ENCODE results near the gene GNA12. TPM values are rescaled to one million over a fixed set of nuclear protein-coding genes. Genes with fewer than 3 reads are reported as not detected.
"Not testable (repeated sequence)": the region's sequence is repeated elsewhere in the genome, so short reads cannot be mapped to it uniquely, and the experiment has no call there.

The GNA12 gene
- total and polyA plus RNA-seq, 10 of the 15 experiments (the other 5 are each of a cell fraction or from before 2014, with no cell fraction given): 1.9 to 51.8 (median 12.6) TPM

- H3K4me3 ChIP-seq; intact Hi-C loops (cut with micrococcal nuclease; ENCODE audit: unreplicated experiment); H3K36me3 ChIP-seq (ENCODE audit: control insufficient read depth in 2 of 2, insufficient read depth in 2 of 2, low read length in 1 of 2); H4K20me1 ChIP-seq (ENCODE audit: control insufficient read depth, insufficient read depth); BruUV-seq (replicated peaks); H2AFZ ChIP-seq (ENCODE audit: control insufficient read depth, low read depth, low read length); H3K79me2 ChIP-seq (ENCODE audit: control insufficient read depth, insufficient read depth, low read length); DNase-seq (ENCODE audit: low read depth, low spot score); SMC1A ChIA-PET (ENCODE audit: uncharacterized antibody, unreplicated experiment); H3K9ac ChIP-seq (ENCODE audit: control insufficient read depth, insufficient read depth, low read length); H3K27me3 ChIP-seq (replicated peaks in 1 of 2; ENCODE audit: control insufficient read depth in 2 of 2, insufficient read depth in 2 of 2, low read length in 1 of 2); H3K27ac ChIP-seq (ENCODE audit: control insufficient read depth, insufficient read depth); FAIRE-seq; H3K9me3 ChIP-seq (replicated peaks; ENCODE audit: control insufficient read depth, insufficient read depth, low read length); H3K4me2 ChIP-seq (ENCODE audit: control insufficient read depth, insufficient read depth); in situ Hi-C loops (cut with MboI); ATAC-seq; CTCF ChIA-PET: not testable (repeated sequence)
- WGBS (ENCODE audit: insufficient coverage, insufficient replicate concordance, low lambda C conversion rate, missing lambda C conversion rate): 85% methylated on average over 7 of the region's 8 CpGs
- RAD21 ChIA-PET (ENCODE audit: unreplicated experiment): interaction anchor here (2.3 kb wide), 1 partner anchor 16 kb away, joined by 5 read pairs; no protein-coding TSS in a partner anchor
- peaks cover 29% of the 10 kb centered on the region for H3K4me1 ChIP-seq (ENCODE audit: control insufficient read depth, insufficient read depth, low read length)
- POLR2A ChIA-PET: interaction anchor here (0.8 kb wide), 1 partner anchor 22 kb away, joined by 4 read pairs; no protein-coding TSS in a partner anchor
Observed at GRCh38 chr7:2694122-2694436, 150.0 kb downstream of the GNA12 start.

- H3K27ac ChIP-seq (ENCODE audit: control insufficient read depth, insufficient read depth); H3K9ac ChIP-seq (ENCODE audit: control insufficient read depth, insufficient read depth, low read length); H3K4me2 ChIP-seq (ENCODE audit: control insufficient read depth, insufficient read depth); H3K79me2 ChIP-seq (ENCODE audit: control insufficient read depth, insufficient read depth, low read length); DNase-seq (ENCODE audit: low read depth, low spot score); BruUV-seq (replicated peaks); intact Hi-C loops (cut with micrococcal nuclease; ENCODE audit: unreplicated experiment); H3K36me3 ChIP-seq (ENCODE audit: control insufficient read depth in 2 of 2, insufficient read depth in 2 of 2, low read length in 1 of 2); ATAC-seq; FAIRE-seq; H4K20me1 ChIP-seq (ENCODE audit: control insufficient read depth, insufficient read depth); in situ Hi-C loops (cut with MboI); H3K4me3 ChIP-seq; H3K9me3 ChIP-seq (replicated peaks; ENCODE audit: control insufficient read depth, insufficient read depth, low read length); H3K27me3 ChIP-seq (replicated peaks in 1 of 2; ENCODE audit: control insufficient read depth in 2 of 2, insufficient read depth in 2 of 2, low read length in 1 of 2); SMC1A ChIA-PET (ENCODE audit: uncharacterized antibody, unreplicated experiment); H2AFZ ChIP-seq (ENCODE audit: control insufficient read depth, low read depth, low read length): not testable (repeated sequence)
- RAD21 ChIA-PET (ENCODE audit: unreplicated experiment): interaction anchor here (2.2 kb wide), 1 partner anchor 17 kb away, joined by 5 read pairs; no protein-coding TSS in a partner anchor
- WGBS (ENCODE audit: insufficient coverage, insufficient replicate concordance, low lambda C conversion rate, missing lambda C conversion rate): 61% methylated on average over 19 of the region's 19 CpGs
- peaks cover 32% of the 10 kb centered on the region for H3K4me1 ChIP-seq (ENCODE audit: control insufficient read depth, insufficient read depth, low read length)
- CTCF ChIA-PET: interaction anchor here (1.0 kb wide), 1 partner anchor 17 kb away, joined by 5 read pairs; no protein-coding TSS in a partner anchor
- POLR2A ChIA-PET: interaction anchor here (0.8 kb wide), 1 partner anchor 22 kb away, joined by 4 read pairs; no protein-coding TSS in a partner anchor
Observed at GRCh38 chr7:2693420-2694121, 150.5 kb downstream of the GNA12 start.
